Measurements from ENCODE around the gene TEX30. TPM values are rescaled to one million over a fixed set of nuclear protein-coding genes. Genes with fewer than 3 reads are reported as not detected.

The TEX30 gene
- total RNA-seq, result 11.2 TPM
- long read RNA-seq, transcript TEX30-206 (6 exons, 1,165 nt), result major isoform, 13 of 20 reads
- long read RNA-seq, partial matches to known transcripts, result 0 of 20 reads
- long read RNA-seq, other reads (novel, unspliced or antisense), result 2 of 20 reads

GRCh38 chr13:102773441-102774213 is at the start of gene TEX30:
Gene TEX30, minus strand, starts transcription at chr13:102773786. Its CDS starts 3,760 bp downstream, at chr13:102770026.
- intact Hi-C loops (cut with micrococcal nuclease), result no loop called here
- DNase-seq (peak; percentile 93), ATAC-seq (peak; percentile 100)

DNA sequence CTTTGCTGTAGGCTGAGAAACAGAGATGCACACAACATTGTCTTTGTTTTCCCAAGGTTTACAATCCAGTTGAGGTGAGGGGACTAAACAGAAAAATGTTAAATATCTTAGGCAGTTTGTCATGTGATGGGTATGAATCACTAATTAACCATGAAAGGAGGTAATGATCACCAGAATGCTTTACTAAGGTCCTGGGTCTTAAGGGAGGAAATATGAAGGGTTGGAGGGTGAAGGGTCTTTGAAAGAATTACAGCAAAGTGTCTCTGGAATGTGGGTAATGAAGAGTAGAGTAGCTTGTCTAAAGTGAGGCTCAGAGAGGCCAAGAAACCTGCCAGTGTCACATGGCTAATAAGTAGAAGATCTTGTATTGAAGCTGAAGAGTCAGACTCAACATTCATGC is 44.3 kb upstream of the TEX30 start:
- intact Hi-C loops (cut with micrococcal nuclease), result no loop called here
- DNase-seq, result no peak
- ATAC-seq, result no peak

- ATAC-seq (no peak), DNase-seq (no peak)
- intact Hi-C loops (cut with micrococcal nuclease), result no loop called here
Measured at GRCh38 chr13:102817241-102817640, 43.7 kb upstream of the TEX30 start.

DNA sequence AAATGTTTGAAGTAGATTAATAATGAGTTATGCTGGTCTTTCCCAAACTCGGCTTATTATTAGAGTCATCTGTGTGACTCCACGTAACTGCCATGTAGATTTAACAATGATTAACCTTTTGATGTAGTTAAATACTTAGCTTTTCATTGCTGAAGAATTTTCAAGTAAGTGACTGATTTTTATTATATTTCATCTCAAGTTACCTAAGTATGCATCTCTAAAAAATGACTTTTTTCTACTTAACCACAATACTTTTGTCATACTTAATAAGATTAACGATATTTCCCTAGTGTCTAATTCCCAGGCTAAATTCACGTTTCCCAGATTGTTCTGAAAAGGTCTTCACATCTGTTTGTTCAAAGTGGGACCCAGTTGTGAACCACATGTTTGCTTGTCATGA is 43.1 kb upstream of the TEX30 start:
- ATAC-seq, result no peak
- intact Hi-C loops (cut with micrococcal nuclease), result no loop called here
- no peak for DNase-seq

DNA sequence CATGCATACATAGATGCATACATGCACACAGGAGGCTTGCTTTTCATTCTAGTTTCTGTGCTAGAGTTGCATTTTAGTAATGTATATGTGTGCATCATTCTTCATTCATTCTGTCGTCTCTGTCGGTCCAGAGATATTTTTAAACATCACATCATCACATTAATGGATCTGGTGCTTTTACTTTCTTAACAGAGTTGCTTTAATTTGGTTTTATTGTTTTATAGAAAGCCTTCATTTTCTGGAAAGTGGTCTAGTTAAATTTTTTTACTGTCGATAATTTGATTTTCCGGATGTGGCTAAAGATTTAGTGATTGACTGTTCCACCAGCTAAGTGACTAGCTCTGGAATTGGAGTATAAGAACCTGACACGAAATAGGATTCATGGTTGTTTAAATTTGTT is 42.2 kb upstream of the TEX30 start:
- intact Hi-C loops (cut with micrococcal nuclease), result no loop called here
- ATAC-seq (no peak), DNase-seq (no peak)

DNA sequence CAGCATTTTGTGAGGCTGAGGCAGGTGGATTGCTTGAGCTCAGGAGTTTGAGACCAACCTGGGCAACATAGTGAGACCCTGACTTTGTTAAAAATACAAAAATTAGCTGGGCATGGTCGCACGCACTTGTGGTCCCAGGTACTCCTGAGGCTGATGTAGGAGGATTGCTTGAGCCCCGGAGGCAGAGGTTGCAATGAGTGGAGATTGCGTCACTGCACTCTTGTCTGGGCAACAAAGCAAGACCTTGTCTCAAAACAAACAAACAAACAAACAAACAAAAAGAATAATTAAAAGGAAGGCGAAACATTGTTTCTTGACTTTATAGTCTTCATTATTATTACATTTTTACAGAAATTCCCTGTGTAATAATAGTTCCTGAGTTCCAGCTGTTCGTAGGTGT is 41.2 kb upstream of the TEX30 start:
- no peak for ATAC-seq
- intact Hi-C loops (cut with micrococcal nuclease), result no loop called here
- DNase-seq, result no peak

DNA sequence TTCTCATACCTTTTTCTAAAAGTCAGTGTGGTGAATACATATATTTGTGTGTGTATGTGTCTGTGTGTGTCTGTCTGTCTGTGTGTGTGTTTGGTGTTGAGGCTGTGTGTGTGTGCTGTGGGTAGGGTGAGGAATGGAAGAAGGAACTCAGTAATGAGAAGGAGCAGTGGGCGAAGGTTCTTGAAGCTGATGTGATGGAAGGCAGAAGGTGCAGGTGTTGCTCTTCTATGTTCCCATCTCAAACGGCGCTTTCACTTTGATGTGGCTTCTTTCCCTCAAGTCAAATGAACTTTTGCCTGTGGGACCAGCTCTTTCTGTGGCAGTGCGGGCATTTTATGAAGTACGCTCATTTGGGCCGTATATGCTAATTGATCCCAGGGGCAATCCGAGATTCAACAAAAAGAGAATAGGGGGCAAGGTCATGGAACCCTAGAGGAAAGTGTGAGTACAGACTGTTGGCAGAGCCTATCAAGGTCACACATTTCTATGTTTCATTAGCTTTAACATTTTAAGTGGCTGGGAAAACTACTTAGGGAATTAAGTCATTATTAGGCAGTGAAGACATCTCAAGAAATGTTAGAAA is 40.5 kb upstream of the TEX30 start:
- ATAC-seq (no peak), DNase-seq (no peak)
- intact Hi-C loops (cut with micrococcal nuclease), result no loop called here

GRCh38 chr13:102812611-102813287 is 39.2 kb upstream of the TEX30 start:
- intact Hi-C loops (cut with micrococcal nuclease), result no loop called here
- ATAC-seq (no peak), DNase-seq (no peak)

DNA sequence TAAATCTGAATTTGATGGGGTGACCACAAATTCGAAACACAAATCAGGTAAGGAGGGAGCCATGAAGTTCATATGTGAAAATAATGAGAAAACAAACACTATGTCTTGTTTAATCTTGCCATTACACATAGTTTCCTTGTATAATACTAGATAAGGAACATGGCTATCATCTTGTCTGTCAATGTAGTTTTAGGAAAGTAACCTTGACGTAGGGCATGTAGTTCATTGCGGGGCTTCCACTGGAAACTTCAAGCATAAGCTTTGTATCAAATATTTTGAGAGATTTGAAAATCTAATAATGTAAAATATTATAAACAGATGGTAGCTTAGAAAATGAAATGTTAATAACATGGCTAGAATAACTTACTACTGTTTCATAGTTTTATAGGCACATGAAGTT is 34.1 kb upstream of the TEX30 start:
- ATAC-seq, result no peak
- DNase-seq, result no peak
- intact Hi-C loops (cut with micrococcal nuclease), result no loop called here

DNA sequence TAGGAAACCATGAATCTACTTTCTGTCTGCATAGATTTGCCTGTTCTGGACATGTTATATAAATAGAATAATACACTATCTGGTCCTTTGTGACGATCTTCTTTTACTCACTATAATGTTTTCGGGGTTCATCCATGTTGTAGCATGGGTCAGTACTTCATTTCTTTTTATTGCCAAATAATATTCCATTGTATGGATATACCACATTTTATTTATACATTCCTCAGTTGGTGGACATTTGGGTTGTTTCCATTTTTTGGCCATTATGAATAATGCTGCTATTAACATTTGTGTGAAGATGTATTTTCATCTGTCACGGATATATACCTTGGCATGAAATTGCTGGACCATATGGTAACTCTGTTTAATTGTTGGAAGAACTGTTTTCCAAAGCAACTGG is 32.1 kb upstream of the TEX30 start:
- intact Hi-C loops (cut with micrococcal nuclease), result no loop called here
- no peak for ATAC-seq
- DNase-seq, result no peak

GRCh38 chr13:102800145-102801041 is 26.8 kb upstream of the TEX30 start:
- ATAC-seq, result peak; percentile 89
- intact Hi-C loops (cut with micrococcal nuclease), result no loop called here
- DNase-seq, result peak; percentile 93

DNA sequence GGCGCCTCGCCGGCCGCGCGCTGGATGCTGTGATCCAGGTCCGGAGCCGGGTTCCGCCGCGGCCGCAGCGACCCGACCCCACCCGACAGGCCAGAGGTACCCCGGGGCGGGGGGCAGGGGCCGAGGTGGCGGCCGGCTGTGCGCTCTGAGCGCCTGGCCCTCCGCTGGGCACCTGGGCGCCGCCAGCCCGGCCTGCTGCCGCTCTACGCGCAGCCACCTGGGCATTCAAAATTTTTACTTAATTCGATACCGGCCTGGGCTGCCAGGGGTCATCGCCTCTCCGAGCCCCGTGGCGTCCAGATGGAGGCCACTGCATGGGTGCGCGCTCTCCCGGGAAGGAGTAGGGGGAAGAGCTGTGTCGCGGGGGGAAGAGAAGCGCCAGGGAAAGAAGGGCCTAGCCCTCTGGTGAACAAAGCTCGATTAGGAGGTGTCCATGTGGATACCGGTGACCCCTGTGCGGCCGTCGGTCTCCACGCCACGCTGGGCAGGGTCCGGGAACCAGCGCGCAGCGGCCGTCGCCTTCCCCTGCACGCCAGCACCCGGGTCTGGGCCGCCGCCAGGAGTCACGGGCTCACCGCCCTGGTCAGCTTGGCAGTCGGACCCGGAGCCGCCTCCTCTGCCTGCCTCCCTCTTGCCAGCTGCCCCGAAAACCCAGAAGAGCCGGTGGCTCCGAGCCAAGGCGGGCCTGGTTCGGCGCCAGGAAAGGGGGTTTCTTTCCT is 26.0 kb upstream of the TEX30 start:
- DNase-seq (peak; percentile 63), ATAC-seq (peak; percentile 50)
- intact Hi-C loops (cut with micrococcal nuclease), result no loop called here

DNA sequence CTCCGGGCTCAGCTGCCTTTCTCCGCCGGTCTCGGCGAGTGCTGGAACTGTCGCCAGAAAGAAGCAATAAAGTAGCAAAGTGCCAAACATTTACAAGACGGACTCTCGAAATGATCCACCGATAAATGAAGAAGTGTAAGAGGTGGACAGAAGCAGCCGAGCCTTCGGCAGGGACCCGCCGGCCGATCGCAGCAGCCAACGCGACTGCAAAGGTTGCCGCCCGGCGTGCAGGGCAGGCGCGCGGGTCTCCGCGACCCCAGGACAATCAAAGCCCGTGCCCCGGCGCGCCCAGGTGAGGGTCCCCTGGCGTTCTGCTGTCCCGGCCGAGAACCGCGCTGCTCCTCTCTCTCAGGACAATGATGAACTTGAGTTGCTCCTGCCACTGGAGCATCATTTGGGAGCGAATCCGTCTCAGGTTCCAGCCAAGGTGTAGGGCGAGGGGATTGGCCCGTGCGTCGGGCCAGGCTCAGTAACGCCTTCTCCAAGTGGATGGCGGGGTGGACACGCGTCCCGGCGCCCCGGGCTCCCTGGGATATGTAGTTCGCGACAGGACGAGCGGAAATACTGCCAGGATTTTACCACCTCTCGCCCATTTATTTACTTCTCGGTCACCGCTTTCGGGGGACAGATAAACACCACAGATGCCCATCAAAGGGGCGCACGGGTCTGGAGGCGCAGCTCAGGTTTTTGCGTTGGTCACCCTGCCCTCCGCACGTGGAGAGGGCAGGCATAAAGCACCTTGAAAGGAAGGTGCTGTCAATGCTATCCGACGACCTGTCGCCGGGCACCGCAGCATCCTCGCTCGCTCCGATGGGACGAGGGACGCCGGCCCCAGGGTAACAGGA is 25.2 kb upstream of the TEX30 start, which contains the start of the genes BIVM and POGLUT2:
BIVM (plus strand) TSS at position 539 of the 845 bp plus-strand sequence. CDS start 8,149 bp downstream, outside the sequence.
POGLUT2 (minus strand) TSS at position 396 of the 845 bp plus-strand sequence; CDS start at position 90, 306 bp downstream.
- DNase-seq, result peak; percentile 93
- peak; percentile 93 for ATAC-seq
- intact Hi-C loops (cut with micrococcal nuclease), result no loop called here

GRCh38 chr13:102793611-102794355 is 20.2 kb upstream of the TEX30 start:
- DNase-seq (no peak), ATAC-seq (no peak)
- intact Hi-C loops (cut with micrococcal nuclease), result no loop called here

- no peak for DNase-seq
- ATAC-seq, result no peak
- intact Hi-C loops (cut with micrococcal nuclease), result no loop called here
Measured at GRCh38 chr13:102792396-102792795, 18.8 kb upstream of the TEX30 start.

DNA sequence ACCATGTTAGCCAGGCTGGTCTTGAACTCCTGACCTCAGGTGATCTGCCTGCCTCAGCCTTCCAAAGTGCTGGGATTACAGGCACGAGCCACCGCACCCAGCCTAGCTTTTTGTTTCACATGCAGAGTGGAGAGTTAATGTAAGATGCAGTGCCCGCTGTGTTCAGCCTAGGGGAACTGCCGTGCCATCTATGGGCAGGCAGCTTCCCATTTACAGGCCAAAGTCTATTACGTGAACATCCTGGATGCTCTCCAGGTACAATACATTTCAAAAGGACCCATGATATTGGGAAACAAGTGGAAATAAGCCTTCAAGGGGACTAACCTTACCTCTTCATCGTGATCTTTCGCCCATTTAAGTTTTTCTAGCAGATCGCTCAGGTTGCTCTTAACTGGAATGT is 15.1 kb upstream of the TEX30 start:
- ATAC-seq (no peak), DNase-seq (no peak)
- intact Hi-C loops (cut with micrococcal nuclease), result no loop called here

GRCh38 chr13:102784483-102784882 is 10.9 kb upstream of the TEX30 start:
- DNase-seq (no peak), ATAC-seq (peak; percentile 97)
- intact Hi-C loops (cut with micrococcal nuclease), result no loop called here

All from left ventricle myocardium superior (tissue), 1 donor.